H1 (cell line): ENCODE results near the gene RCOR2. TPM values are rescaled to one million over a fixed set of nuclear protein-coding genes. Genes with fewer than 3 reads are reported as not detected.

Experiments used
- polyA plus RNA-seq, 7 experiments: library from polyadenylated mRNA; depleted of rRNA in 3 of 7; stranded (reverse) in 5 of 7; unstranded in 2 of 7; fragments of >200 nt in 5 of 7; fragments of 200-250 nt in 2 of 7; gene quantifications; 1 replicate in 5 of 7; 2 replicates in 1 of 7; 4 replicates in 1 of 7; pipeline versions ENCODE4 v1.2.1 to v1.2.3, GENCODE V29; 2011 to 2013; ENCODE audit warnings: missing spikeins in 2 of 7, mixed read lengths in 2 of 7
- total RNA-seq: library from RNA; stranded (reverse); fragmentation: NEBNext Ultra II Directional; extraction: Animal tissue kit (Norgen Biotek cat#: 25700); gene quantifications from 2 replicates; pipeline ENCODE4 v1.2.1, GENCODE V29; 2021
- TF ChIP-seq, protein P1 (sequence below): fragments of 300-600 bp; sonication (generic); IDR thresholded peaks from 2 replicates; pipeline ENCODE4 v1.7.1; 2012; ENCODE audit warnings: low read length, moderate library complexity, mild to moderate bottlenecking, inconsistent platforms; ENCODE audit not compliant: insufficient replicate concordance

RCOR2 gene
- total and polyA plus RNA-seq, 2 of the 8 experiments (the other 6 are each of a cell fraction or from before 2014, with no cell fraction given): 54.6 to 78.0 TPM

DNA sequence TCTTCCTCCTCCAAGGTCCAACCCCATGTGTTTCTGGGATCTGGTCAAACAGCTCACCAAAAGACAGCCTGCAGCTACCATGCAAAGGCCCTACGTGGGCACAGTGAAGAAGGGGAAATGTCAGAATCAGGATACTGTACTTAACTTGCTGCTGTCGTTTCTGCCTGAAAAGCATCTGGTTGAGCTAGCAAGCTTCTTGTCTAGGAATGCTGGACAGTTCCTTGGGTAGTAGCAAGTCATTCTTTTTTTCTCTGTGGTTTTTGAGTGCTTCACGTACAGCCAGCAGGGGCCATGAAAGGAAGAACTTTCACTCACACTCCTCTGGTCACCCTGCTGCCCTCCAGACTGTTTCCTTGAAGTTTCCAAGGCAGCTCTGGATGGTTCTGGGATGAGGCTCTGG lies 24.7 kb downstream of the RCOR2 start (continued):
- TF ChIP-seq, protein P1, sequence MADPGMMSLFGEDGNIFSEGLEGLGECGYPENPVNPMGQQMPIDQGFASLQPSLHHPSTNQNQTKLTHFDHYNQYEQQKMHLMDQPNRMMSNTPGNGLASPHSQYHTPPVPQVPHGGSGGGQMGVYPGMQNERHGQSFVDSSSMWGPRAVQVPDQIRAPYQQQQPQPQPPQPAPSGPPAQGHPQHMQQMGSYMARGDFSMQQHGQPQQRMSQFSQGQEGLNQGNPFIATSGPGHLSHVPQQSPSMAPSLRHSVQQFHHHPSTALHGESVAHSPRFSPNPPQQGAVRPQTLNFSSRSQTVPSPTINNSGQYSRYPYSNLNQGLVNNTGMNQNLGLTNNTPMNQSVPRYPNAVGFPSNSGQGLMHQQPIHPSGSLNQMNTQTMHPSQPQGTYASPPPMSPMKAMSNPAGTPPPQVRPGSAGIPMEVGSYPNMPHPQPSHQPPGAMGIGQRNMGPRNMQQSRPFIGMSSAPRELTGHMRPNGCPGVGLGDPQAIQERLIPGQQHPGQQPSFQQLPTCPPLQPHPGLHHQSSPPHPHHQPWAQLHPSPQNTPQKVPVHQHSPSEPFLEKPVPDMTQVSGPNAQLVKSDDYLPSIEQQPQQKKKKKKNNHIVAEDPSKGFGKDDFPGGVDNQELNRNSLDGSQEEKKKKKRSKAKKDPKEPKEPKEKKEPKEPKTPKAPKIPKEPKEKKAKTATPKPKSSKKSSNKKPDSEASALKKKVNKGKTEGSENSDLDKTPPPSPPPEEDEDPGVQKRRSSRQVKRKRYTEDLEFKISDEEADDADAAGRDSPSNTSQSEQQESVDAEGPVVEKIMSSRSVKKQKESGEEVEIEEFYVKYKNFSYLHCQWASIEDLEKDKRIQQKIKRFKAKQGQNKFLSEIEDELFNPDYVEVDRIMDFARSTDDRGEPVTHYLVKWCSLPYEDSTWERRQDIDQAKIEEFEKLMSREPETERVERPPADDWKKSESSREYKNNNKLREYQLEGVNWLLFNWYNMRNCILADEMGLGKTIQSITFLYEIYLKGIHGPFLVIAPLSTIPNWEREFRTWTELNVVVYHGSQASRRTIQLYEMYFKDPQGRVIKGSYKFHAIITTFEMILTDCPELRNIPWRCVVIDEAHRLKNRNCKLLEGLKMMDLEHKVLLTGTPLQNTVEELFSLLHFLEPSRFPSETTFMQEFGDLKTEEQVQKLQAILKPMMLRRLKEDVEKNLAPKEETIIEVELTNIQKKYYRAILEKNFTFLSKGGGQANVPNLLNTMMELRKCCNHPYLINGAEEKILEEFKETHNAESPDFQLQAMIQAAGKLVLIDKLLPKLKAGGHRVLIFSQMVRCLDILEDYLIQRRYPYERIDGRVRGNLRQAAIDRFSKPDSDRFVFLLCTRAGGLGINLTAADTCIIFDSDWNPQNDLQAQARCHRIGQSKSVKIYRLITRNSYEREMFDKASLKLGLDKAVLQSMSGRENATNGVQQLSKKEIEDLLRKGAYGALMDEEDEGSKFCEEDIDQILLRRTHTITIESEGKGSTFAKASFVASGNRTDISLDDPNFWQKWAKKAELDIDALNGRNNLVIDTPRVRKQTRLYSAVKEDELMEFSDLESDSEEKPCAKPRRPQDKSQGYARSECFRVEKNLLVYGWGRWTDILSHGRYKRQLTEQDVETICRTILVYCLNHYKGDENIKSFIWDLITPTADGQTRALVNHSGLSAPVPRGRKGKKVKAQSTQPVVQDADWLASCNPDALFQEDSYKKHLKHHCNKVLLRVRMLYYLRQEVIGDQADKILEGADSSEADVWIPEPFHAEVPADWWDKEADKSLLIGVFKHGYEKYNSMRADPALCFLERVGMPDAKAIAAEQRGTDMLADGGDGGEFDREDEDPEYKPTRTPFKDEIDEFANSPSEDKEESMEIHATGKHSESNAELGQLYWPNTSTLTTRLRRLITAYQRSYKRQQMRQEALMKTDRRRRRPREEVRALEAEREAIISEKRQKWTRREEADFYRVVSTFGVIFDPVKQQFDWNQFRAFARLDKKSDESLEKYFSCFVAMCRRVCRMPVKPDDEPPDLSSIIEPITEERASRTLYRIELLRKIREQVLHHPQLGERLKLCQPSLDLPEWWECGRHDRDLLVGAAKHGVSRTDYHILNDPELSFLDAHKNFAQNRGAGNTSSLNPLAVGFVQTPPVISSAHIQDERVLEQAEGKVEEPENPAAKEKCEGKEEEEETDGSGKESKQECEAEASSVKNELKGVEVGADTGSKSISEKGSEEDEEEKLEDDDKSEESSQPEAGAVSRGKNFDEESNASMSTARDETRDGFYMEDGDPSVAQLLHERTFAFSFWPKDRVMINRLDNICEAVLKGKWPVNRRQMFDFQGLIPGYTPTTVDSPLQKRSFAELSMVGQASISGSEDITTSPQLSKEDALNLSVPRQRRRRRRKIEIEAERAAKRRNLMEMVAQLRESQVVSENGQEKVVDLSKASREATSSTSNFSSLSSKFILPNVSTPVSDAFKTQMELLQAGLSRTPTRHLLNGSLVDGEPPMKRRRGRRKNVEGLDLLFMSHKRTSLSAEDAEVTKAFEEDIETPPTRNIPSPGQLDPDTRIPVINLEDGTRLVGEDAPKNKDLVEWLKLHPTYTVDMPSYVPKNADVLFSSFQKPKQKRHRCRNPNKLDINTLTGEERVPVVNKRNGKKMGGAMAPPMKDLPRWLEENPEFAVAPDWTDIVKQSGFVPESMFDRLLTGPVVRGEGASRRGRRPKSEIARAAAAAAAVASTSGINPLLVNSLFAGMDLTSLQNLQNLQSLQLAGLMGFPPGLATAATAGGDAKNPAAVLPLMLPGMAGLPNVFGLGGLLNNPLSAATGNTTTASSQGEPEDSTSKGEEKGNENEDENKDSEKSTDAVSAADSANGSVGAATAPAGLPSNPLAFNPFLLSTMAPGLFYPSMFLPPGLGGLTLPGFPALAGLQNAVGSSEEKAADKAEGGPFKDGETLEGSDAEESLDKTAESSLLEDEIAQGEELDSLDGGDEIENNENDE: no peak
